Stomach smooth muscle (tissue), 2 donors: Measurements from ENCODE around the gene ZNF684.
"Not testable (repeated sequence)": the region's sequence is repeated elsewhere in the genome, so short reads cannot be mapped to it uniquely, and the experiment has no call there.

Experiments used
- H3K27ac ChIP-seq: one replicate; pipeline ENCODE4 v1.7.0; 2013; ENCODE audit warnings: mild to moderate bottlenecking, low read length, inconsistent platforms
- H3K27me3 ChIP-seq, 2 donors: one replicate each; pipeline ENCODE4 v1.7.0; 2013; ENCODE audit warnings: low read length in 2 of 2; ENCODE audit not compliant: insufficient read depth in 2 of 2, control insufficient read depth in 1 of 2
- H3K36me3 ChIP-seq, 2 donors: one replicate each; pipeline ENCODE4 v1.7.0; 2013; ENCODE audit warnings: low read length in 2 of 2; ENCODE audit not compliant: control insufficient read depth in 2 of 2, insufficient read depth in 2 of 2
- H3K4me1 ChIP-seq: one replicate; pipeline ENCODE4 v1.7.0; 2013; ENCODE audit warnings: low read length; ENCODE audit not compliant: control insufficient read depth, insufficient read depth
- H3K4me3 ChIP-seq, 2 donors: one replicate each; pipeline ENCODE4 v1.7.0; 2013; ENCODE audit warnings: low read length in 2 of 2
- H3K9ac ChIP-seq, 2 donors: one replicate each; pipeline ENCODE4 v1.7.0; 2013; ENCODE audit warnings: low read length in 2 of 2, mild to moderate bottlenecking in 1 of 2
- H3K9me3 ChIP-seq, 2 donors: one replicate each; pipeline ENCODE4 v1.7.0; 2013; ENCODE audit warnings: low read length in 2 of 2; ENCODE audit not compliant: control insufficient read depth in 2 of 2
- donor health status: healthy.
- donor health status: Pancreatic carcinoma.

Gene ZNF684

GRCh38 chr1:40535732-40536131 lies 4.3 kb downstream of the ZNF684 start:
- no peak overlapping the region for H3K9ac ChIP-seq
- peaks cover 0 to 6% of the 10 kb centered on the region in 2 donors for H3K9me3 ChIP-seq
- H3K4me1 ChIP-seq: no peaks in the 10 kb centered on the region
- no peaks in the 10 kb centered on the region for H3K36me3 ChIP-seq
- no peak overlapping the region for H3K27ac ChIP-seq
- H3K4me3 ChIP-seq: no peak overlapping the region
- no peaks in the 10 kb centered on the region for H3K27me3 ChIP-seq

DNA sequence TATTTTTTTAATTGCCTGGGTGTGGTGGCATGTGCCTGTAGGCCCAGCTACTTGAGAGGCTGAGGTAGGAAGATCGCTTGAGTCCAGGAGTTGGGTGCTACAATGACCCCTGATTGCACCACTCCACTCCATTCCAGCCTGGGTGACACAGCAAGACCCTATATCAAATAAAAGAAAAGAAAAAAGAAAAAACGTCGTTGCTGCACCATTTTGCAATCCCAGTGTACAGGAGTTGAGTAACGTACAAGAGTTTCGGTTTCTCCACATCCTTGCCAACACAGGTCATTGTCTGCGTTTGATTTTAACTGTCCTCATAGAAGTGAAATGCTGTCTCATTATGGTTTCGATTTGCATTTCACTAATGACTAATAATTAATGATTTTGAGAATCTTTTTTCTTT lies 7.9 kb downstream of the ZNF684 start:
- H3K4me1 ChIP-seq: no peaks in the 10 kb centered on the region
- peaks cover 4 to 8% of the 10 kb centered on the region in 2 donors for H3K36me3 ChIP-seq
- H3K27ac ChIP-seq: no peak overlapping the region
- no peak overlapping the region for H3K9ac ChIP-seq
- H3K27me3 ChIP-seq: no peaks in the 10 kb centered on the region
- H3K4me3 ChIP-seq: no peak overlapping the region
- H3K9me3 ChIP-seq: peaks cover 0 to 6% of the 10 kb centered on the region in 2 donors

GRCh38 chr1:40546957-40547356 lies 15.5 kb downstream of the ZNF684 start:
- no peak overlapping the region for H3K27ac ChIP-seq
- no peaks in the 10 kb centered on the region for H3K27me3 ChIP-seq
- H3K4me3 ChIP-seq: no peak overlapping the region
- peaks cover 7 to 9% of the 10 kb centered on the region in 2 donors for H3K9me3 ChIP-seq
- H3K36me3 ChIP-seq: peaks cover 10 to 24% of the 10 kb centered on the region in 2 donors
- H3K4me1 ChIP-seq: no peaks in the 10 kb centered on the region
- no peak overlapping the region for H3K9ac ChIP-seq

DNA sequence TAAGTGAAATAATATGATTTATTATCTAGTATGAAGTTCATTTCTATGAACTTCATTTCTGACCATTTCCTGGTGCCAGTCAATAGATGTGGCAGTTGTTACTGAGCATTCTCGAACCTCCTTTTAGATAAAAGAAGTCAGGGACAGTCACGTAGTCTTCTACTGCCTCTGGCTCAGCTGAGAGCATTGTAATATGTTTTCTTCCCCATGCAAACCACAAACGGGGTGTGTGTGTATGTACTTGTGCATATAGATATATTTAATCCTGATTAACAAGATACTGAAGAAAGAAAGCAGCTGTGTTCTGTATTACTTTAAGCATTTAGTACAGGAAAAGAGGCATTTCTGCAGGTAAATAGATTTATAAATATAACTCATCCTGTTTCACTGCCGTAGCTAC lies 21.6 kb downstream of the ZNF684 start:
- Histone ChIP-seq H3K9me3 (no peaks in the 10 kb centered on the region), H3K9ac (no peak overlapping the region)

DNA sequence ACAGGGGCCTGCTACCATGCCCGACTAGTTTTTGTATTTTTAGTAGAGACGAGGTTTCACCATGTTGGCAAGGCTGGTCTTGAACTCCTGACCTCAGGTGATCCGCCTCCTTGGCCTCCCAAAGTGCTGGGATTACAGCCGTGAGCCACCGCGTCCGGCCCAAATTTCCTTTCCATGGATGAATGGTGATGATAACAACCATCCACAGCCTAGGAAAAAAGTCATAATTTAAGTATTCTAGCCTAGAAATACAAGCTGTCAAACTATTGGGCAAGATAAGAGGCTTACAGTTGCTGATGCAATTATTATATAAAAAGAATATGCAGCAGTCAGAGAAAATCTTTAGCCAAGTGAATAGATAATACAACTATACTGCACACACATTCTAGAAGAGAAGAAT lies 23.4 kb downstream of the ZNF684 start:
- not testable (repeated sequence) for H3K4me1 ChIP-seq, H3K27me3 ChIP-seq, H3K9me3 ChIP-seq, H3K4me3 ChIP-seq, H3K27ac ChIP-seq, H3K36me3 ChIP-seq, H3K9ac ChIP-seq

More for the DNA sequence above, 21.6 kb downstream of the ZNF684 start:
- Histone ChIP-seq H3K36me3 (no peaks in the 10 kb centered on the region), H3K27ac (no peak overlapping the region), H3K4me3 (no peak overlapping the region), H3K27me3 (no peaks in the 10 kb centered on the region), H3K4me1 (no peaks in the 10 kb centered on the region)

DNA sequence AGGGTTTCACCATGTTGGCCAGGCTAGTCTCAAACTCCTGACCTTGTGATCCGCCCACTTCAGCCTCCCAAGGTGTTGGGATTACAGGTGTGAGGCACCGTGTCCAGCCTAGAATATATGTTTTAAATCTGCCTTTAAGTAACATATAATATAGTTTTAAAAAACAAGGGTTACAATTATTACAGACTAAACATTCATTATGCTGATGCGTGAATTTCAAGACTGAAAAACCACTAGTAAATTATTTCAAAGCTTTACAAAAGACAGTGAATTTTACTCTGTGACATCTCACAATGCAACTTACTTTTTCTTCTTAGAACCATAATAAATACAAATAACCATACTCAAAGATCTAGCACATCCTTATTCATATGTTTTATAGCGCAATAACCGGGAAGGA lies 24.7 kb downstream of the ZNF684 start:
- Histone ChIP-seq H3K27ac (no peak overlapping the region), H3K27me3 (no peaks in the 10 kb centered on the region)

GRCh38 chr1:40558241-40558640 lies 26.8 kb downstream of the ZNF684 start:
- not testable (repeated sequence) for H3K36me3 ChIP-seq, H3K9me3 ChIP-seq, H3K27me3 ChIP-seq

More for the DNA sequence above, 24.7 kb downstream of the ZNF684 start:
- Histone ChIP-seq H3K4me1 (no peaks in the 10 kb centered on the region), H3K9ac (no peak overlapping the region), H3K36me3 (no peaks in the 10 kb centered on the region), H3K9me3 (no peaks in the 10 kb centered on the region), H3K4me3 (no peak overlapping the region)

DNA sequence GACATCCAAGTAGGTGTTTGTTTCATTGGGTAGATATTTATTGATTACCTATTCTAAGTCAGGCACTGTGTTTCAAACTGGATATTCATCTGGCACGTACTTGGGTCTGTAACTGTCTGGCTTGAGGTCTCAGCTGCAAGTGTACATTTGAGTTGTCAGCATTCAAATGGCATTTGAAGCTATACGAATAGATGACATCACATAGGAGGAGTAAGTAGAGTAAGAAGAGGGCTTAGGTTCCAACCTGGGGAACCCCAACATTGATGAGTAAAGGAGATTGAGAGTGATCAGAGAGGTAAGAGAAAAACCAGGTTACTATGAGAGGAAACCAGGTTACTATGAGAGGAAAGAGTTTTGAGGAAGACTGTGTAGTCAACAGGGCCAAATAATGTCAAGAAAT lies 30.7 kb downstream of the ZNF684 start:
- Histone ChIP-seq H3K4me1 (no peaks in the 10 kb centered on the region), H3K36me3 (no peaks in the 10 kb centered on the region), H3K4me3 (no peak overlapping the region), H3K27me3 (no peaks in the 10 kb centered on the region), H3K27ac (no peak overlapping the region), H3K9ac (no peak overlapping the region), H3K9me3 (no peaks in the 10 kb centered on the region)

More at GRCh38 chr1:40558241-40558640, 26.8 kb downstream of the ZNF684 start:
- not testable (repeated sequence) for H3K4me3 ChIP-seq, H3K4me1 ChIP-seq, H3K27ac ChIP-seq, H3K9ac ChIP-seq

GRCh38 chr1:40563266-40563665 lies 31.8 kb downstream of the ZNF684 start:
- Histone ChIP-seq H3K4me1 (no peaks in the 10 kb centered on the region), H3K9me3 (no peaks in the 10 kb centered on the region), H3K36me3 (no peaks in the 10 kb centered on the region), H3K4me3 (no peak overlapping the region), H3K9ac (no peak overlapping the region), H3K27ac (no peak overlapping the region), H3K27me3 (no peaks in the 10 kb centered on the region)

DNA sequence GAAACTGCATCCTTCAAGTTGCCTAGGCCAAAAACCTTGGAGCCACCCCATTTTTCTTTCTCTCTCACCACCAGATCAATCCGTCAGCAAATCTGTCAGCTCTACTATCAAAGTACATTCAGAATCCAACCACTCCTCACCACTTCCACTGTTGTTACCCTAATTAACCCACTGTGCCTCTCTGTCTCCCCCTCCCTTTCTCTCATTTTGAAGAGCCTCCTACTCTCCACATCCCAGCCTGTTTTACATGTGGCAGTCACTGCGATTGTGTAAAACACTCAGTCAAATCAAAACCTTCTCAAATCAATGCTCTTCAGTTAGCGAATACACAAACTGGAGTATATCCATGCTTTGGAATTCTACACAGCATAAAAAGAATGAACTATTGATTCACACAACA lies 33.1 kb downstream of the ZNF684 start:
- no peak overlapping the region for H3K4me3 ChIP-seq
- H3K27ac ChIP-seq: no peak overlapping the region
- no peaks in the 10 kb centered on the region for H3K9me3 ChIP-seq
- H3K36me3 ChIP-seq: no peaks in the 10 kb centered on the region
- H3K9ac ChIP-seq: no peak overlapping the region
- H3K4me1 ChIP-seq: no peaks in the 10 kb centered on the region
- no peaks in the 10 kb centered on the region for H3K27me3 ChIP-seq

DNA sequence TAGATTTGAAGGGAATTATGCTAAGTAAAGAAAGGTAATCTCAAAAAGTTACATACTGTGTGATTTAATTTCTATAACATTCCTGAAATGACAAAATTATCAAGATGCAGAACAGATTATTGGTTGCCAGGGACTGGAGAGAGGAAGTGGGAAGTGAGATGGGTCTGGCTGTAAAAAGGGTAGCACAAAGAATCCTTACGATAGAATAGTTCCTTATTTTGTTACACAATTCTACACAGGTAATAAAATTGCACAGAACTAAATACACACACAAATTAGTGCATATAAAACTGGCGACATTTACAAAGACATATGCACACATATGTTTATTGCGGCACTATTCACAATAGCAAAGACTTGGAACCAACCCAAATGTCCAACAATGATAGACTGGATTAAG lies 33.5 kb downstream of the ZNF684 start:
- no peaks in the 10 kb centered on the region for H3K27me3 ChIP-seq
- H3K4me1 ChIP-seq: no peaks in the 10 kb centered on the region
- no peak overlapping the region for H3K9ac ChIP-seq
- no peak overlapping the region for H3K27ac ChIP-seq
- H3K9me3 ChIP-seq: no peaks in the 10 kb centered on the region
- H3K36me3 ChIP-seq: no peaks in the 10 kb centered on the region
- no peak overlapping the region for H3K4me3 ChIP-seq
